Activated CD4-positive, alpha-beta T cell treated with anti-CD3 and anti-CD28 coated beads, Interleukin-2, amount 10 ng/mL, durations not matched to agents 24 days and 14 days (primary cell): ENCODE measurements around the gene DBX1. TPM values are rescaled to one million over a fixed set of nuclear protein-coding genes. Genes with fewer than 3 reads are reported as not detected.
"Not testable (repeated sequence)": the region's sequence is repeated elsewhere in the genome, so short reads cannot be mapped to it uniquely, and the experiment has no call there.

Experiments used
- DNase-seq: peaks from one replicate; pipeline ENCODE4 v3.0.0; 2022
- H3K27ac Mint-ChIP-seq: one replicate; pipeline ENCODE4 v1.8.0; 2022; ENCODE audit warnings: mild to moderate bottlenecking, mixed read lengths
- H3K27me3 Mint-ChIP-seq: one replicate; pipeline ENCODE4 v1.8.0; 2022; ENCODE audit warnings: mixed read lengths
- H3K36me3 Mint-ChIP-seq: one replicate; pipeline ENCODE4 v1.8.0; 2022; ENCODE audit warnings: low read depth, mild to moderate bottlenecking, mixed read lengths
- H3K4me1 Mint-ChIP-seq: one replicate; pipeline ENCODE4 v1.8.0; 2021; ENCODE audit warnings: mixed read lengths
- H3K4me3 Mint-ChIP-seq: one replicate; pipeline ENCODE4 v1.8.0; 2022; ENCODE audit warnings: mild to moderate bottlenecking, moderate library complexity, mixed read lengths
- H3K9me3 Mint-ChIP-seq: one replicate; pipeline ENCODE4 v1.8.0; 2021; ENCODE audit warnings: mixed read lengths
- intact Hi-C: fragments of 100-400 bp; cut with micrococcal nuclease; formaldehyde crosslinking; loops from one replicate; pipeline ENCODE4 v1.15.1; 2023
- total RNA-seq: library from RNA; stranded (reverse); gene quantifications from 2 replicates; pipeline ENCODE4 v1.2.3, GENCODE V29; 2022

DBX1 gene
- total RNA-seq, 1 donor from 2014 or later: not detected

GRCh38 chr11:20156280-20156875 is 3.9 kb downstream of the DBX1 start:
- peak; percentile 75 for DNase-seq
- peaks cover 16% of the 10 kb centered on the region for H3K4me1 Mint-ChIP-seq
- H3K36me3 Mint-ChIP-seq: peaks cover 10% of the 10 kb centered on the region
- intact Hi-C loops: no loop called here
- H3K4me3 Mint-ChIP-seq: peak overlapping the region; percentile 68
- H3K27me3 Mint-ChIP-seq: peaks cover 60% of the 10 kb centered on the region
- peaks cover 26% of the 10 kb centered on the region for H3K9me3 Mint-ChIP-seq
- no peak overlapping the region for H3K27ac Mint-ChIP-seq

GRCh38 chr11:20155683-20156279 is 4.5 kb downstream of the DBX1 start:
- intact Hi-C loops: no loop called here
- Mint-ChIP-seq H3K4me3 (peak overlapping the region; percentile 68), H3K27ac (peak overlapping the region; percentile 45), H3K4me1 (peaks cover 16% of the 10 kb centered on the region), H3K36me3 (peaks cover 10% of the 10 kb centered on the region), H3K27me3 (peaks cover 55% of the 10 kb centered on the region), H3K9me3 (peaks cover 22% of the 10 kb centered on the region)
- no peak for DNase-seq

GRCh38 chr11:20154381-20154780 is 5.9 kb downstream of the DBX1 start:
- Mint-ChIP-seq H3K4me1 (peaks cover 16% of the 10 kb centered on the region), H3K9me3 (peaks cover 20% of the 10 kb centered on the region), H3K36me3 (peaks cover 10% of the 10 kb centered on the region), H3K27me3 (peaks cover 46% of the 10 kb centered on the region), H3K27ac (no peak overlapping the region), H3K4me3 (no peak overlapping the region)
- intact Hi-C loops: no loop called here
- DNase-seq: no peak

- Mint-ChIP-seq H3K4me3 (no peak overlapping the region), H3K27ac (no peak overlapping the region), H3K9me3 (no peaks in the 10 kb centered on the region), H3K4me1 (no peaks in the 10 kb centered on the region), H3K36me3 (no peaks in the 10 kb centered on the region), H3K27me3 (peaks cover 15% of the 10 kb centered on the region)
- no peak for DNase-seq
- intact Hi-C loops: loop anchor here (5.0 kb wide), 1 partner anchor 691 kb away; no protein-coding TSS in a partner anchor
These were observed 21.6 kb downstream of the DBX1 start for GRCh38 chr11:20138707-20139106.

GRCh38 chr11:20137637-20138036 is 22.6 kb downstream of the DBX1 start:
- Mint-ChIP-seq H3K36me3 (no peaks in the 10 kb centered on the region), H3K27ac (no peak overlapping the region), H3K4me3 (no peak overlapping the region), H3K27me3 (peaks cover 19% of the 10 kb centered on the region), H3K4me1 (no peaks in the 10 kb centered on the region), H3K9me3 (no peaks in the 10 kb centered on the region)
- no peak for DNase-seq
- intact Hi-C loops: loop anchor here (5.0 kb wide), 1 partner anchor 690 kb away; no protein-coding TSS in a partner anchor

GRCh38 chr11:20134991-20135736 is 25.1 kb downstream of the DBX1 start:
- DNase-seq: no peak
- Mint-ChIP-seq H3K4me3 (no peak overlapping the region), H3K27ac (no peak overlapping the region), H3K36me3 (no peaks in the 10 kb centered on the region), H3K27me3 (peaks cover 33% of the 10 kb centered on the region), H3K9me3 (no peaks in the 10 kb centered on the region), H3K4me1 (peaks cover 10% of the 10 kb centered on the region)
- intact Hi-C loops: loop anchor here (5.0 kb wide), 3 partner anchors 183 to 688 kb away; no protein-coding TSS in a partner anchor

GRCh38 chr11:20132667-20133039 is 27.6 kb downstream of the DBX1 start:
- peaks cover 26% of the 10 kb centered on the region for H3K27me3 Mint-ChIP-seq
- DNase-seq: no peak
- H3K4me1 Mint-ChIP-seq: peaks cover 10% of the 10 kb centered on the region
- H3K27ac Mint-ChIP-seq: no peak overlapping the region
- no peaks in the 10 kb centered on the region for H3K36me3 Mint-ChIP-seq
- H3K9me3 Mint-ChIP-seq: no peaks in the 10 kb centered on the region
- intact Hi-C loops: loop anchor here (1.0 to 5.0 kb wide), 3 partner anchors 180 to 223 kb away; no protein-coding TSS in a partner anchor
- H3K4me3 Mint-ChIP-seq: peak overlapping the region; percentile 70

GRCh38 chr11:20131788-20132666 is 28.2 kb downstream of the DBX1 start:
- intact Hi-C loops: loop anchor here (1.0 to 5.0 kb wide), 3 partner anchors 180 to 223 kb away; no protein-coding TSS in a partner anchor
- Mint-ChIP-seq H3K4me1 (peaks cover 10% of the 10 kb centered on the region), H3K4me3 (peak overlapping the region; percentile 70), H3K27me3 (peaks cover 26% of the 10 kb centered on the region), H3K36me3 (no peaks in the 10 kb centered on the region), H3K27ac (no peak overlapping the region), H3K9me3 (no peaks in the 10 kb centered on the region)
- peak; percentile 81 for DNase-seq

GRCh38 chr11:20129665-20130064 is 30.6 kb downstream of the DBX1 start:
- no peaks in the 10 kb centered on the region for H3K36me3 Mint-ChIP-seq
- H3K27me3 Mint-ChIP-seq: peaks cover 24% of the 10 kb centered on the region
- no peak overlapping the region for H3K4me3 Mint-ChIP-seq
- H3K27ac Mint-ChIP-seq: no peak overlapping the region
- H3K9me3 Mint-ChIP-seq: no peaks in the 10 kb centered on the region
- peaks cover 10% of the 10 kb centered on the region for H3K4me1 Mint-ChIP-seq
- no peak for DNase-seq
- intact Hi-C loops: loop anchor here (5.0 kb wide), 2 partner anchors 177 to 208 kb away; no protein-coding TSS in a partner anchor

GRCh38 chr11:20128528-20128825 is 31.8 kb downstream of the DBX1 start:
- Mint-ChIP-seq H3K27me3 (peaks cover 20% of the 10 kb centered on the region), H3K4me1 (peaks cover 10% of the 10 kb centered on the region)
- not testable (repeated sequence) for DNase-seq, H3K36me3 Mint-ChIP-seq, H3K9me3 Mint-ChIP-seq, H3K27ac Mint-ChIP-seq, H3K4me3 Mint-ChIP-seq
- intact Hi-C loops: loop anchor here (1.0 kb wide), 2 partner anchors 226 to 482 kb away; no protein-coding TSS in a partner anchor

GRCh38 chr11:20127671-20128527 is 32.4 kb downstream of the DBX1 start:
- intact Hi-C loops: loop anchor here (1.0 kb wide), 2 partner anchors 226 to 482 kb away; no protein-coding TSS in a partner anchor
- Mint-ChIP-seq H3K4me3 (no peak overlapping the region), H3K4me1 (peaks cover 10% of the 10 kb centered on the region), H3K27me3 (peaks cover 19% of the 10 kb centered on the region), H3K36me3 (no peaks in the 10 kb centered on the region), H3K9me3 (no peaks in the 10 kb centered on the region), H3K27ac (no peak overlapping the region)
- peak; percentile 91 for DNase-seq

- no peak for DNase-seq
- Mint-ChIP-seq H3K27me3 (peaks cover 13% of the 10 kb centered on the region), H3K27ac (no peak overlapping the region), H3K4me1 (peaks cover 3% of the 10 kb centered on the region), H3K4me3 (no peak overlapping the region), H3K9me3 (no peaks in the 10 kb centered on the region), H3K36me3 (no peaks in the 10 kb centered on the region)
- intact Hi-C loops: no loop called here
These were observed 33.6 kb downstream of the DBX1 start for GRCh38 chr11:20126724-20127123.

GRCh38 chr11:20125927-20126326 is 34.3 kb downstream of the DBX1 start:
- H3K27me3 Mint-ChIP-seq: peaks cover 10% of the 10 kb centered on the region
- DNase-seq: no peak
- H3K9me3 Mint-ChIP-seq: no peaks in the 10 kb centered on the region
- intact Hi-C loops: no loop called here
- no peak overlapping the region for H3K4me3 Mint-ChIP-seq
- H3K27ac Mint-ChIP-seq: no peak overlapping the region
- no peaks in the 10 kb centered on the region for H3K36me3 Mint-ChIP-seq
- no peaks in the 10 kb centered on the region for H3K4me1 Mint-ChIP-seq
